ENCODE data around the gene AP2B1.

DNA sequence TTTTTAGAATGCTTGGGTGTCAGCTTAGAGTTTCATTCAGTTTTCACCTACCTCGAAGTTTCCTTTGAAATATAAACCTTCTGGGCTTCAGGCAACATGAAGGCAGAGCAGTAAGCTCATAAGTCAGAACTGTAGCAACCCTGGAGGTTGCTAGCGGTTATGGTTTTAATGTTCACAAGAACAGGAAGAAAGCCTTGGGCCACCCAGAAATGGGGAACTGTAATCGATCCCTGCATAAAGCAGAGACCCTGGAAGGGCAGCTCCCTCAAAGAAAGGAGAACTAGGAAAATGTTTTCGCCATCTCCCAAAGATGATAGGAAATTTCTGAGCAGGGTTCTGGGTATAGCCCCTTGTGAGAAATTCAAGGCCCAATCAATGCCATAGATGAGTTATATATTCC is 96.5 kb downstream of the AP2B1 start:
- TF ChIP-seq, protein P1, sequence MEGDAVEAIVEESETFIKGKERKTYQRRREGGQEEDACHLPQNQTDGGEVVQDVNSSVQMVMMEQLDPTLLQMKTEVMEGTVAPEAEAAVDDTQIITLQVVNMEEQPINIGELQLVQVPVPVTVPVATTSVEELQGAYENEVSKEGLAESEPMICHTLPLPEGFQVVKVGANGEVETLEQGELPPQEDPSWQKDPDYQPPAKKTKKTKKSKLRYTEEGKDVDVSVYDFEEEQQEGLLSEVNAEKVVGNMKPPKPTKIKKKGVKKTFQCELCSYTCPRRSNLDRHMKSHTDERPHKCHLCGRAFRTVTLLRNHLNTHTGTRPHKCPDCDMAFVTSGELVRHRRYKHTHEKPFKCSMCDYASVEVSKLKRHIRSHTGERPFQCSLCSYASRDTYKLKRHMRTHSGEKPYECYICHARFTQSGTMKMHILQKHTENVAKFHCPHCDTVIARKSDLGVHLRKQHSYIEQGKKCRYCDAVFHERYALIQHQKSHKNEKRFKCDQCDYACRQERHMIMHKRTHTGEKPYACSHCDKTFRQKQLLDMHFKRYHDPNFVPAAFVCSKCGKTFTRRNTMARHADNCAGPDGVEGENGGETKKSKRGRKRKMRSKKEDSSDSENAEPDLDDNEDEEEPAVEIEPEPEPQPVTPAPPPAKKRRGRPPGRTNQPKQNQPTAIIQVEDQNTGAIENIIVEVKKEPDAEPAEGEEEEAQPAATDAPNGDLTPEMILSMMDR (conservative IDR thresholded peaks at IDR 0.05) = no peak
- TF ChIP-seq ZFX (IDR thresholded peaks at IDR 0.05) = no peak
